ENCODE data around the gene CEP250.

CEP250 gene

DNA sequence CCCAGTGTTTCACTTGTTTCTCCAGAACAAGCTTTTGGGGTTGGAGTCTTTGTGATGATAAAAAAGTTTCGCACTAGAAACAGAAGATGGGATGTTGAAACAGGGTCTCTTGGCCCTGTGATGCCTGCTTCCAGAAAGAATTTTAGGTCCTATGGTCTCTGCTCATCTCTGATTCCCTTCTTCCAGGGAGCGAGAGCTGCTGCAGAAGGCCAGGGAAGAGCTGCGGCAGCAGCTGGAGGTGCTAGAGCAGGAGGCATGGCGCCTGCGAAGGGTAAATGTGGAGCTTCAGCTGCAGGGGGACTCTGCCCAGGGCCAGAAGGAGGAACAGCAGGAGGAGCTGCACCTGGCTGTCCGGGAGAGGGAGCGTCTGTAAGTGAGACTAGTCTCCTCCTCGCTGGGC is 18.3 kb downstream of the CEP250 start:
- no peak for DNase-seq (ENCODE audit: low spot score)
- in situ Hi-C loops (cut with MboI; ENCODE audit: low pct_unique_long_range_greater_than_20kb, low sequenced_read_pairs, unreplicated experiment): no loop called here
- TF ChIP-seq, protein P1, sequence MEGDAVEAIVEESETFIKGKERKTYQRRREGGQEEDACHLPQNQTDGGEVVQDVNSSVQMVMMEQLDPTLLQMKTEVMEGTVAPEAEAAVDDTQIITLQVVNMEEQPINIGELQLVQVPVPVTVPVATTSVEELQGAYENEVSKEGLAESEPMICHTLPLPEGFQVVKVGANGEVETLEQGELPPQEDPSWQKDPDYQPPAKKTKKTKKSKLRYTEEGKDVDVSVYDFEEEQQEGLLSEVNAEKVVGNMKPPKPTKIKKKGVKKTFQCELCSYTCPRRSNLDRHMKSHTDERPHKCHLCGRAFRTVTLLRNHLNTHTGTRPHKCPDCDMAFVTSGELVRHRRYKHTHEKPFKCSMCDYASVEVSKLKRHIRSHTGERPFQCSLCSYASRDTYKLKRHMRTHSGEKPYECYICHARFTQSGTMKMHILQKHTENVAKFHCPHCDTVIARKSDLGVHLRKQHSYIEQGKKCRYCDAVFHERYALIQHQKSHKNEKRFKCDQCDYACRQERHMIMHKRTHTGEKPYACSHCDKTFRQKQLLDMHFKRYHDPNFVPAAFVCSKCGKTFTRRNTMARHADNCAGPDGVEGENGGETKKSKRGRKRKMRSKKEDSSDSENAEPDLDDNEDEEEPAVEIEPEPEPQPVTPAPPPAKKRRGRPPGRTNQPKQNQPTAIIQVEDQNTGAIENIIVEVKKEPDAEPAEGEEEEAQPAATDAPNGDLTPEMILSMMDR (IDR thresholded peaks at IDR 0.05; ENCODE audit: extremely low read depth, insufficient read depth, missing control alignments): no peak

DNA sequence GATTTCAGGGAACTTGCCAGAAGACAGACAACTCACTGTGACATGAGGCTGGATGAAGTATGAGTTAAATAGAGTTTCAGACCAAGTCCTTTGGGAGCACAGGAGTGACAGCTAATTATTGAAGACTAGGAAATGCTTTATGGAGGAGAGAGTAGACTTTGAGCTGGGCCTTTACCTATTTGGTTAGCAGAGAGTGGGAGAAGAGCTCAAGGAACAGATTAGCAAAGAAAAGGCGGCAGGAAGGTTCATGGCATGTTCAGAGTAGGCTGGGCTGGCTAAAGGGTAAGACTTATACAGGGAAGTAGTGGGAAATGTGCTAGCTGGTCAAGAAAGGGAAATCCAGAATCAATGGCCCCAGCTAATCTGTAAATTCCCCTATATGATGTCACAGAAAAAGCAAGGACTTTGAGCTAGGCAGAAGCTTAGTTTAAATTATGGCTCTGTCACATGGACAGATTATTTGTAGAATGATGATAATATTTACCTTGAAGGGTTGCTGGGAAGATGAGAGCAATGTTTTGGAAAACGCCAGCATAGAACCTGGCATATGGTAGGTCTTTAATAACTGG is 19.0 kb downstream of the CEP250 start:
- no peak for DNase-seq (ENCODE audit: low spot score)
- in situ Hi-C loops (cut with MboI; ENCODE audit: low pct_unique_long_range_greater_than_20kb, low sequenced_read_pairs, unreplicated experiment): no loop called here
- TF ChIP-seq, protein P1 (IDR thresholded peaks at IDR 0.05; ENCODE audit: extremely low read depth, insufficient read depth, missing control alignments): no peak

DNA sequence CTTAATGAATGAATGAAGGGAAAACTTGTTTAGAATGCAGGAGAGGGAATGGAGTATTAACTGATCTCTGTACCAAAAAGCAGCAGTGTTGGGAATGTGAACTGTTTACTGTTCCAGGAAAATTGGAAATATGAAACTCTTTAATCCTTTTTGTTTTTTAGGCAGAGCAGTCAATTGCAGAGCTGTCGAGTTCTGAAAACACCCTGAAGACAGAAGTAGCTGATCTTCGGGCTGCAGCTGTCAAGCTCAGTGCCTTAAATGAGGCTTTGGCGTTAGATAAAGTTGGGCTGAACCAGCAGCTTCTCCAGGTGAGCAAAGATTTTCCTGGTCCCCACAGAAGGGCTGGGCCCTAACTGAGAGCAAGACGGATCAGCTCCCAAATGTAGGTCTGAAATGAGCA is 20.9 kb downstream of the CEP250 start:
- in situ Hi-C loops (cut with MboI; ENCODE audit: low pct_unique_long_range_greater_than_20kb, low sequenced_read_pairs, unreplicated experiment): no loop called here
- DNase-seq (ENCODE audit: low spot score): no peak
- TF ChIP-seq, protein P1 (IDR thresholded peaks at IDR 0.05; ENCODE audit: extremely low read depth, insufficient read depth, missing control alignments): no peak

DNA sequence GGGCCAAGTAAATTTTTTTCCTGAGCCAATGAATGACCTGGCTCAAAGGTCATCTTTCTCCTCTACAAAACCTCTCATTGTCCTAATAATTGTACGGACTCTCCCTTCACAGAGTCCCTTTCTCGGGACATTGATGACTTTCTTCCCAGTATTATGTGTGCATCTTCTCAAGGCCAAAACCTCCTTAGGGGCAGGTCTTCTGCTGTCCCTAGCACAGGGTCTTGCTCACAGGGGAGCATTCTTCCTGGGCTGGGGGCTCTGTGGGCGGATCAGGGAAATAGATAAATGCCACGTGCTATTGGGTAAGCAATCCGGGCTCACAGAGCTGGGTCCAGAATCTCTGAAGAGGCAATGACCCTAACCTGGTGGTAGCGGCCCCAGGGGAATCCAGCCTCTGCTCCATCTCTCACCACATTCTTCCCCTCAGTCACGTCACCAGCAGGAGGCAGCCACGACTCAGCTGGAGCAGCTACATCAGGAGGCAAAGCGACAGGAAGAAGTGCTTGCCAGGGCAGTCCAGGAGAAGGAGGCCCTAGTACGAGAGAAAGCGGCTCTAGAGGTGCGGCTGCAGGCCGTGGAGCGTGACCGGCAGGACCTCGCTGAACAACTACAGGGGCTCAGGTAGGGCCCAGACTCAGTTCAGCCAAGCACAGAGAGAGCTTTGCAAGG is 23.5 kb downstream of the CEP250 start:
- DNase-seq (ENCODE audit: low spot score): no peak
- in situ Hi-C loops (cut with MboI; ENCODE audit: low pct_unique_long_range_greater_than_20kb, low sequenced_read_pairs, unreplicated experiment): no loop called here
- TF ChIP-seq, protein P1 (IDR thresholded peaks at IDR 0.05; ENCODE audit: extremely low read depth, insufficient read depth, missing control alignments): peak; percentile 24

DNA sequence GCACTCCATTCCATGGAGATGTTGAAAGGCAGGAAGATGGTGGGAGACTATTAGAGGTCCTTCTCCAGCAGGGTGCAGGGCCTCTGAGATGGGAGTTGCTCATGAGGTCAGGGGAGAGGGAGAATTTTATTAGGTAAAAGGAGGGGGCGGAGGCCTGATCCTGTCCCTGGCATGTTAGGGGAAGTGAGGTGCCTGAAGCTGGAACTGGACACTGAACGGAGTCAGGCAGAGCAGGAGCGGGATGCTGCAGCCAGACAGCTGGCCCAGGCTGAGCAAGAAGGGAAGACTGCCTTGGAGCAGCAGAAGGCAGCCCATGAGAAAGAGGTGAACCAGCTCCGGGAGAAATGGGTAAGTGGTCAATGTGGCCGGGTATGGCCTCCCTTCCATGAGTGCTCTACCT is 24.4 kb downstream of the CEP250 start:
- TF ChIP-seq, protein P1 (IDR thresholded peaks at IDR 0.05; ENCODE audit: extremely low read depth, insufficient read depth, missing control alignments): no peak
- no peak for DNase-seq (ENCODE audit: low spot score)

DNA sequence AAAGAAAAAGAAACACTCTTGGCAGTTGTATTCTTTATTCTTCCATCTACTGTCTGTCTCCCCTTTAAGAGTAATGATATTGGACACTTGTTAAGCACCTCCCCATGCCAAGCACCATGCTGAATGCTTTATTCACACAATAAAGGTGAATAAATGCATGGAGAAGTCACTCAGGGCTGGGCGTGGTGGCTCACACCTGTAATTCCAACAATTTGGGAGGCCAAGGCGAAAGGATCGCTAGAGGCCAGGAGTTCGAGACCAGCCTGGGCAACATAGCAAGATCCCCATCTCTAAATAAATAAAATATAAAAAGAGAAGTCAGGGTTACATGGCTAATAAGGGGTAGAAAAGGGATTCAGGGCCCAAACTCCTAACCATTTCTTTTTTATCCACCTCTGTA is 32.1 kb downstream of the CEP250 start:
- in situ Hi-C loops (cut with MboI; ENCODE audit: low pct_unique_long_range_greater_than_20kb, low sequenced_read_pairs, unreplicated experiment): no loop called here
- TF ChIP-seq, protein P1 (IDR thresholded peaks at IDR 0.05; ENCODE audit: extremely low read depth, insufficient read depth, missing control alignments): no peak
- DNase-seq (ENCODE audit: low spot score): no peak

More for the DNA sequence above, 24.4 kb downstream of the CEP250 start:
- in situ Hi-C loops (cut with MboI; ENCODE audit: low pct_unique_long_range_greater_than_20kb, low sequenced_read_pairs, unreplicated experiment): no loop called here
